Upper lobe of left lung (tissue), 4 donors: ENCODE results near the gene RNF180.

ENCODE experiments used
- EP300 ChIP-seq, 4 donors: sonication (generic); formaldehyde crosslinking; IDR thresholded peaks; one replicate each; pipeline ENCODE4 v1.5.1; 2017; ENCODE audit warnings: antibody characterized with exemption in 4 of 4, control low read depth in 2 of 4
- TF ChIP-seq, protein P1 (sequence below), 6 experiments: fragments of 450-650 bp in 4 of 6; fragments of 200-600 bp in 2 of 6; sonication (generic) in 2 of 6; IDR thresholded peaks; one replicate each; pipeline ENCODE4 v1.5.1; 2016 to 2019; ENCODE audit warnings: antibody characterized with exemption in 6 of 6

DNA sequence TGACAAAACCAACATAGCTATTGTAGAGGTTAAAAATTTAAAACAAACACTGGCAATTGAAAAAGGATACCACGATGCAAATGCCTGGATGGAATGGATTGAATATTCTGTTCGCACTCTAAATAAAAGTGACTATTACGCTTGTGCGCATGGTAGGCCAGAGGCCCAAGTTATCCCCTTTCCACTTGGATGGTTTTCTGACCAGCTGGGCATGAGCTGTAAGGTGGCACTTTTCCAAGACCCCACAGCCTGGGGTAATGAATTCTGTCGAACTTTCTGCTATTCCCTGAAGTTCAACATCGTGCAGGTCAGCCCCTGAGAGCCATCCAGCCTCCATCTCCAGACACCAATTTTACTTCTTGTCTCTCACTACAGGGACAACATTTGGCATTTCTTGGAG, 5.4 kb upstream of the RNF180 start:
- TF ChIP-seq, protein P1, sequence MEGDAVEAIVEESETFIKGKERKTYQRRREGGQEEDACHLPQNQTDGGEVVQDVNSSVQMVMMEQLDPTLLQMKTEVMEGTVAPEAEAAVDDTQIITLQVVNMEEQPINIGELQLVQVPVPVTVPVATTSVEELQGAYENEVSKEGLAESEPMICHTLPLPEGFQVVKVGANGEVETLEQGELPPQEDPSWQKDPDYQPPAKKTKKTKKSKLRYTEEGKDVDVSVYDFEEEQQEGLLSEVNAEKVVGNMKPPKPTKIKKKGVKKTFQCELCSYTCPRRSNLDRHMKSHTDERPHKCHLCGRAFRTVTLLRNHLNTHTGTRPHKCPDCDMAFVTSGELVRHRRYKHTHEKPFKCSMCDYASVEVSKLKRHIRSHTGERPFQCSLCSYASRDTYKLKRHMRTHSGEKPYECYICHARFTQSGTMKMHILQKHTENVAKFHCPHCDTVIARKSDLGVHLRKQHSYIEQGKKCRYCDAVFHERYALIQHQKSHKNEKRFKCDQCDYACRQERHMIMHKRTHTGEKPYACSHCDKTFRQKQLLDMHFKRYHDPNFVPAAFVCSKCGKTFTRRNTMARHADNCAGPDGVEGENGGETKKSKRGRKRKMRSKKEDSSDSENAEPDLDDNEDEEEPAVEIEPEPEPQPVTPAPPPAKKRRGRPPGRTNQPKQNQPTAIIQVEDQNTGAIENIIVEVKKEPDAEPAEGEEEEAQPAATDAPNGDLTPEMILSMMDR (IDR thresholded peaks at IDR 0.05), result no peak
- no peak for TF ChIP-seq EP300 (IDR thresholded peaks at IDR 0.05)
